ENCODE results near the gene CD46. TPM values are rescaled to one million over a fixed set of nuclear protein-coding genes. Genes with fewer than 3 reads are reported as not detected.

CD46 gene
- total RNA-seq, 2 donors from 2014 or later, result 44.9 to 85.4 TPM

DNA sequence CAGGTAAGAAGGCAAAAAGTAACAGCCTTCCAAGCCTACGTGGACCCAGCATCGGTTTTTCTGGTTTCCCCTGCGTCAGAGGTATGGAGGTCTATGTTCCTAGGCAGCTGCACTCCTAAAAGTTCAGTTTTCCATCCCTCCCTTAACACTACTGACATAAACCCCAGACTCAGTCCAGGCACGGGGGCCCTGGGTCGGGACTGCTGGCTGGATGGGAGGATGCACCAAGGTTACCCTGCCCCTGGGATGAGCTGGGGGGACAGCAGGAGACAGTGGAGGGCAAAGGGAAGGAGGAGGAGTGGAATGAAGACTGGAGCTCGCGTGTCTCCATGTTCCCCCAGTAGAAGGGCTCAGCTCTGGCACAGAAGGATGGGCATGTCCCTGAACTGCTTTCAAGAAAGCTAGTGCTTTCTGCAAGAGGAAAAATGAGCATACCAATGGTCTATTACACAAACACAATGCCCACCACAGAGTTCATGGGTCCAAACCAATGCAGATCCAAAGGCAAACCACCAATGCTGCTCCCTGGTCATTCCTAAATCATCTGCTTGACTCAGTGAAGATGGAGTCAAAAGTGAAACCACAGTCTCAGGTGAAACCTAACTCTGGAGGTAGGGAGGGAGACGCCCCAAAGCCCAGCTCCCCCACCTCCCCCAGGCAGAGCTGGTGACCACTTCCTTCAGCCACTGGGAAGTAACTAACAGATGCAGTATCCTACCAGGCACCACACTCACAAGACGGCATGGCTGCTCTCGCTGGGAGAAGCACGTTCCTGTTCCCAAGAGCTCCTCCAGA lies 54.9 kb downstream of the CD46 start:
- Histone ChIP-seq H3K27ac (peak overlapping the region; percentile 94 to 96), H3K27me3 (no peaks in the 10 kb centered on the region), H3K4me1 (peaks cover 0 to 99% of the 10 kb centered on the region in 2 donors), H3K4me3 (no peak overlapping the region), H3K9me3 (no peaks in the 10 kb centered on the region), H3K36me3 (peaks cover 97% of the 10 kb centered on the region)
- DNase-seq (ENCODE audit: low spot score), result no peak
- TF ChIP-seq, protein P1, sequence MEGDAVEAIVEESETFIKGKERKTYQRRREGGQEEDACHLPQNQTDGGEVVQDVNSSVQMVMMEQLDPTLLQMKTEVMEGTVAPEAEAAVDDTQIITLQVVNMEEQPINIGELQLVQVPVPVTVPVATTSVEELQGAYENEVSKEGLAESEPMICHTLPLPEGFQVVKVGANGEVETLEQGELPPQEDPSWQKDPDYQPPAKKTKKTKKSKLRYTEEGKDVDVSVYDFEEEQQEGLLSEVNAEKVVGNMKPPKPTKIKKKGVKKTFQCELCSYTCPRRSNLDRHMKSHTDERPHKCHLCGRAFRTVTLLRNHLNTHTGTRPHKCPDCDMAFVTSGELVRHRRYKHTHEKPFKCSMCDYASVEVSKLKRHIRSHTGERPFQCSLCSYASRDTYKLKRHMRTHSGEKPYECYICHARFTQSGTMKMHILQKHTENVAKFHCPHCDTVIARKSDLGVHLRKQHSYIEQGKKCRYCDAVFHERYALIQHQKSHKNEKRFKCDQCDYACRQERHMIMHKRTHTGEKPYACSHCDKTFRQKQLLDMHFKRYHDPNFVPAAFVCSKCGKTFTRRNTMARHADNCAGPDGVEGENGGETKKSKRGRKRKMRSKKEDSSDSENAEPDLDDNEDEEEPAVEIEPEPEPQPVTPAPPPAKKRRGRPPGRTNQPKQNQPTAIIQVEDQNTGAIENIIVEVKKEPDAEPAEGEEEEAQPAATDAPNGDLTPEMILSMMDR (IDR thresholded peaks at IDR 0.05), result no peak

DNA sequence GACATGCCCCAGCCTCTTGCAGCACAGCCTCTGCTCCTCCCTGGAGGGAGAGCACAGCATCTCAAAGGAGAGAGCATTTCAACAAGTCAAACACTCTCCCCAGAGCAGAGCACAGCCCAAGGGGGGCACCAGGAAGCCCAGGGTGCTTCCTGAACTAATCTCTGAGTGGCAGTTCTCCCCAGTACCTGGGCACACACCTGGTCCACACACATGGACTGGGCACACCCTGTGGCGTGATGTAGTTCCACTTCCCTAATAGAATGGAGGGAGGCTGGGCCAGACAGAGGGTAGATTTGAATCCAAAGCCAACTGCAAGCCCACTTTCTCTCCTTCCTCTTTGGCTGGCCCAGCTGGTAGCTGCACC lies 55.5 kb downstream of the CD46 start:
- no peaks in the 10 kb centered on the region for H3K9me3 ChIP-seq
- TF ChIP-seq, protein P1 (IDR thresholded peaks at IDR 0.05), result no peak
- no peaks in the 10 kb centered on the region for H3K27me3 ChIP-seq
- H3K27ac ChIP-seq, result peak overlapping the region; percentile 94 to 96
- no peak for DNase-seq (ENCODE audit: low spot score)
- peaks cover 0 to 99% of the 10 kb centered on the region in 2 donors for H3K4me1 ChIP-seq
- peaks cover 97% of the 10 kb centered on the region for H3K36me3 ChIP-seq
- no peak overlapping the region for H3K4me3 ChIP-seq

DNA sequence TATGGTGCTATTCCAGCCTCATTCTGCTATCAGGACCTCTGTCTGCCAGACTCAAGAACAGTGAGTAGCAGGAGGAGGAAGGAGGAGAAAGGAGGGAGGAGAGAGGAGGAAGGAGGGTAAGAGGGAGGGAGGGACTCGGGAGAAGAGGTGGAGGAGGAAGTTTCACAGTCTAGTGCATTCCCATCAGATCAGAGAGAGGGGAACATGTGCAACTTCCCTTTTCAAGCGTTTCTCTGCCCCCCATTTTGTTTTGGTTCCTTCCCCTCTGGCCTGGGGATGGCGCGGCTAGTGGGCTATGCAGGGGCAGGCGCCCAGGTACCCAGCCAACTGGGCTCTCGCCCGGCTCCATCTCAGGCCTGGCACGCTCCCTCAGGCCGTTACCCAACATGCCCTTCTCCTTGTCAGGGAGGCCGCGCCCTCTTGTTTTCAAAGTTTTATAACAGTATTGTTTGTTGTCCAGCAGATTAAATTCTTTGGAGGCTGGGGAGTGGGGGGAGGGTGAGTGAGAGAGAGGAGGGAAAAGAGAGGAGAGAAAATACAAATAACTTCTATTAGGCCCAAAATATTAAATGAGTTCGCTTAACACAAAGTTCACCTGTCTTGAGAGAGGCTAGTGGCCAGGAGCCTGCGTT lies 56.0 kb downstream of the CD46 start:
- Histone ChIP-seq H3K36me3 (peaks cover 97% of the 10 kb centered on the region), H3K27me3 (no peaks in the 10 kb centered on the region), H3K27ac (peak overlapping the region; percentile 94 to 96), H3K4me1 (peaks cover 0 to 100% of the 10 kb centered on the region in 2 donors), H3K4me3 (no peak overlapping the region), H3K9me3 (no peaks in the 10 kb centered on the region)
- no peak for DNase-seq (ENCODE audit: low spot score)
- TF ChIP-seq, protein P1 (IDR thresholded peaks at IDR 0.05), result no peak

DNA sequence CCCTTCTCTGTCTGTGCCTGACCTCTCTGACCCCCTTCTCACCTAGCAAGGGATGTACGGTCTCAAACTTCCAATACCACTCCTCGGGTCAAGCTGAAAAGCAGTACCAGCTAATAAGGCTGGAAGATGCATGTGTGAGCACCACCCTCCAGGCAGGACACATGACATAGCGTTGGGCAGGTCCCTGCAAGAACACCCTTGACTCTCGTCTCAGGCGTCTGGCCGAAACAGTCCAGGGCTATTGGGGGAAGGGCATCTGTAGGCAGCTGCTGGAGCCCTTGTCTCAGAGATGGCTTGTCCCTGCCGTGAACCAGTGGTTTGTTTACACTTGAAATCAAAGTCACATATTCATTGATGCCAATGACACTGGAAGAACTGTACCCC lies 56.5 kb downstream of the CD46 start:
- TF ChIP-seq, protein P1 (IDR thresholded peaks at IDR 0.05), result no peak
- DNase-seq (ENCODE audit: low spot score), result no peak
- Histone ChIP-seq H3K36me3 (peaks cover 96% of the 10 kb centered on the region), H3K4me1 (peaks cover 0 to 100% of the 10 kb centered on the region in 2 donors), H3K9me3 (no peaks in the 10 kb centered on the region), H3K27me3 (no peaks in the 10 kb centered on the region), H3K27ac (peak overlapping the region; percentile 94 to 96), H3K4me3 (no peak overlapping the region)

DNA sequence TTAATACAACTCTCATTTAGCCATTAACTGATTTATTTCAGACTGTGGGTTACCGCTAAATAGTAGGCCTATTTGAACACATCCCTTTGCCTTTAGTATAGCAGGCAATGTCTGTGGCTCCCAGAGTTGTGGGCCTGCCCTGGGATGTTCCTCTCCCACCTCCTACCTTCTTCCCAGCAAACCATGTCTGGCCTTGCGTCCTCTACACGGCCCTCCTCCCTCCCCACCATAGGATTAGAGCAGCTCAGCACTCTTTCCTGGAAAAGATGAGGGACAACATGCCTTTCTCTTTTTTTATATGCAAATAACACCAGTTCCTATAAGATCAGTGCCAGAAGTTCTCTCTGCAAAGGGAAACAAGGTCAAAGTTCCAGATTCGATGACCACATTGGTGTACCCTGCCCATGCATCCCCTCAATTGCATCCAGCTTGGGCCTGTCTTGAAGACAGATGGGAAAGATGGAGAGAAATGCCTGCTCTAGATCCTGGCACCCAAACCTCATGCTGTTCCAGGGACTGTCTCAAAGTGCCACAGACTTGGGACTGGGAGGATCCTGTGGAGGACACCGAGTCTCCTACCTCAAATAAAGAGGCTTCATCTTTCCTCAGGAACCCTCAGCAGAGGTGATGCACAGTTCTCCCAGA lies 57.2 kb downstream of the CD46 start:
- peak overlapping the region; percentile 94 to 96 for H3K27ac ChIP-seq
- TF ChIP-seq, protein P1 (IDR thresholded peaks at IDR 0.05), result no peak
- no peak overlapping the region for H3K4me3 ChIP-seq
- H3K9me3 ChIP-seq, result no peaks in the 10 kb centered on the region
- no peaks in the 10 kb centered on the region for H3K27me3 ChIP-seq
- peaks cover 96% of the 10 kb centered on the region for H3K36me3 ChIP-seq
- no peak for DNase-seq (ENCODE audit: low spot score)
- H3K4me1 ChIP-seq, result peaks cover 0 to 100% of the 10 kb centered on the region in 2 donors

All from right atrium auricular region (tissue), 2 donors.